ENCODE measurements around the gene SLC22A2. TPM values are rescaled to one million over a fixed set of nuclear protein-coding genes. Genes with fewer than 3 reads are reported as not detected.
A peak's percentile ranks its signal among the peaks of the same experiment; 100 is the strongest.

The SLC22A2 gene
- total and polyA plus RNA-seq, 2 experiments from 2014 or later = 0.94 to 1.1 TPM

- DNase-seq (ENCODE audit: low spot score) (peak; percentile 56), ATAC-seq (peak; percentile 85)
- H3K79me2 ChIP-seq (replicated peaks; ENCODE audit: insufficient read depth) = no peaks in the 10 kb centered on the region
- peaks cover 20% of the 10 kb centered on the region for H3K4me1 Mint-ChIP-seq
- no peak overlapping the region for H3K4me2 ChIP-seq
- H3K27ac Mint-ChIP-seq = no peak overlapping the region
- H3K36me3 Mint-ChIP-seq (ENCODE audit: low read depth) = peaks cover 2% of the 10 kb centered on the region; the same call in 2 of the 3 replicates
- no peak overlapping the region for H3K4me3 Mint-ChIP-seq
- no peaks in the 10 kb centered on the region for H3K27me3 ChIP-seq (ENCODE audit: insufficient read depth)
- no peaks in the 10 kb centered on the region; the same call in 1 of the 3 replicates for H3K9me3 Mint-ChIP-seq
- H3K4me3 ChIP-seq = no peak overlapping the region
- no peaks in the 10 kb centered on the region for H4K20me1 ChIP-seq (replicated peaks; ENCODE audit: insufficient read depth)
- H2AFZ ChIP-seq = no peak overlapping the region
- H3K9me2 ChIP-seq (ENCODE audit: insufficient read depth) = no peaks in the 10 kb centered on the region
- no peak overlapping the region for H3K27ac ChIP-seq (ENCODE audit: low read depth)
- H3K36me3 ChIP-seq (ENCODE audit: insufficient read depth) = no peaks in the 10 kb centered on the region
- H3K4me1 ChIP-seq (ENCODE audit: insufficient read depth) = peaks cover 4% of the 10 kb centered on the region; the same call in 1 of the 2 replicates
- H3K27me3 Mint-ChIP-seq (ENCODE audit: insufficient read depth, low read depth, poor library complexity) = peaks cover 3% of the 10 kb centered on the region
- H3F3A ChIP-seq (replicated peaks; ENCODE audit: low read depth) = no peaks in the 10 kb centered on the region
- no peak for TF ChIP-seq EZH2 (IDR thresholded peaks at IDR 0.05; ENCODE audit: low read depth, unreplicated experiment)
- TF ChIP-seq CTCF (conservative IDR thresholded peaks at IDR 0.05; ENCODE audit: low read depth in 2 of 2) = peak; percentile 41 to 89
Measured at GRCh38 chr6:160297310-160297709, 38.7 kb upstream of the SLC22A2 start.

- Mint-ChIP-seq H3K27ac (no peak overlapping the region), H3K27me3 (ENCODE audit: insufficient read depth, low read depth, poor library complexity) (no peaks in the 10 kb centered on the region), H3K4me1 (peaks cover 4% of the 10 kb centered on the region; the same call in 2 of the 3 replicates), H3K36me3 (ENCODE audit: low read depth) (peaks cover 21% of the 10 kb centered on the region), H3K4me3 (no peak overlapping the region), H3K9me3 (peaks cover 25% of the 10 kb centered on the region)
- H3K27me3 ChIP-seq (ENCODE audit: insufficient read depth) = no peaks in the 10 kb centered on the region
- H3K36me3 ChIP-seq (ENCODE audit: insufficient read depth) = no peaks in the 10 kb centered on the region
- H3K4me2 ChIP-seq = no peak overlapping the region
- ATAC-seq = peak; percentile 41; the same call in 2 of the 3 replicates
- H3K4me3 ChIP-seq = no peak overlapping the region
- peak overlapping the region; percentile 35; the same call in 1 of the 2 replicates for H2AFZ ChIP-seq
- no peak overlapping the region for H3K27ac ChIP-seq (ENCODE audit: low read depth)
- DNase-seq (ENCODE audit: low spot score) = peak; percentile 37
- H3F3A ChIP-seq (replicated peaks; ENCODE audit: low read depth) = no peaks in the 10 kb centered on the region
- H3K4me1 ChIP-seq (ENCODE audit: insufficient read depth) = no peaks in the 10 kb centered on the region
- no peak for TF ChIP-seq REST (IDR thresholded peaks at IDR 0.05; ENCODE audit: unreplicated experiment)
- TF ChIP-seq JUNB (IDR thresholded peaks at IDR 0.05; ENCODE audit: unreplicated experiment) = no peak
- no peak for TF ChIP-seq CREB1 (CRISPR knock-in tag; IDR thresholded peaks at IDR 0.05; ENCODE audit: low read depth)
- no peak for TF ChIP-seq ZNF331 (CRISPR knock-in tag; IDR thresholded peaks at IDR 0.05; ENCODE audit: low read depth)
- TF ChIP-seq ZNF114 (CRISPR knock-in tag; IDR thresholded peaks at IDR 0.05) = no peak
- no peaks in the 10 kb centered on the region for H3K79me2 ChIP-seq (replicated peaks; ENCODE audit: insufficient read depth)
- no peaks in the 10 kb centered on the region for H3K9me2 ChIP-seq (ENCODE audit: insufficient read depth)
- H4K20me1 ChIP-seq (replicated peaks; ENCODE audit: insufficient read depth) = no peaks in the 10 kb centered on the region
Measured at GRCh38 chr6:160293844-160294243, 35.2 kb upstream of the SLC22A2 start.

Data from GM23338 (cell line).